MCF 10A (cell line): Measurements from ENCODE around the gene IL12RB2. TPM values are rescaled to one million over a fixed set of nuclear protein-coding genes. Genes with fewer than 3 reads are reported as not detected.

ENCODE experiments used
- BruUV-seq: library from RNA; stranded (reverse); fragments of 400-500 nt; replicated peaks from 2 replicates; lab custom pipeline; 2021; lab: Mats Ljungman, UMichigan
- CTCF ChIA-PET: fragments of 300-600 bp; sonication (Branson Sonifier 250); formaldehyde crosslinking; extraction: SDS; loops from one replicate; lab custom pipeline; 2021; ENCODE audit warnings: antibody characterized with exemption, inconsistent platforms; lab: Yijun Ruan, JAX
- POLR2A ChIA-PET: fragments of 300-600, 350-650 bp; sonication (Branson Sonifier 250); formaldehyde crosslinking; extraction: SDS; loops from one replicate; lab custom pipeline; 2020; ENCODE audit warnings: antibody characterized with exemption, inconsistent platforms; lab: Yijun Ruan, JAX
- DNase-seq: peaks from one replicate; pipeline ENCODE4 v3.0.0-alpha.2; 2018; ENCODE audit not compliant: unreplicated experiment
- H3K27ac Mint-ChIP-seq: one replicate; pipeline ENCODE4 v1.8.0; 2022; ENCODE audit warnings: mild to moderate bottlenecking, low read depth, mixed read lengths; ENCODE audit not compliant: unreplicated experiment
- H3K27me3 Mint-ChIP-seq: one replicate; pipeline ENCODE4 v1.8.0; 2022; ENCODE audit warnings: mixed read lengths; ENCODE audit not compliant: insufficient read depth, unreplicated experiment
- H3K36me3 Mint-ChIP-seq: one replicate; pipeline ENCODE4 v1.8.0; 2022; ENCODE audit warnings: mild to moderate bottlenecking, moderate library complexity, mixed read lengths; ENCODE audit not compliant: insufficient read depth, unreplicated experiment
- H3K4me1 Mint-ChIP-seq: one replicate; pipeline ENCODE4 v1.8.0; 2022; ENCODE audit warnings: mixed read lengths; ENCODE audit not compliant: insufficient read depth, unreplicated experiment
- H3K4me3 Mint-ChIP-seq: one replicate; pipeline ENCODE4 v1.8.0; 2022; ENCODE audit warnings: mild to moderate bottlenecking, moderate library complexity, mixed read lengths; ENCODE audit not compliant: unreplicated experiment
- H3K9me3 Mint-ChIP-seq: one replicate; pipeline ENCODE4 v1.8.0; 2022; ENCODE audit warnings: mixed read lengths; ENCODE audit not compliant: unreplicated experiment
- CTCF ChIP-seq: fragments of 200-600 bp; IDR thresholded peaks from one replicate; pipeline ENCODE4 v1.8.0; 2022; ENCODE audit warnings: antibody characterized with exemption, mild to moderate bottlenecking; ENCODE audit not compliant: unreplicated experiment
- intact Hi-C: fragments of 100-400 bp; cut with micrococcal nuclease; formaldehyde crosslinking; loops from 2 replicates; pipeline ENCODE4 v1.14.1; 2022
- total RNA-seq: library from RNA; stranded (reverse); gene quantifications from 2 replicates; pipeline ENCODE4 v1.2.3, GENCODE V29; 2022

The IL12RB2 gene
- total RNA-seq, 1 experiment from 2014 or later = not detected

- H3K9me3 Mint-ChIP-seq = no peaks in the 10 kb centered on the region
- no peak for DNase-seq
- H3K4me1 Mint-ChIP-seq = peaks cover 17% of the 10 kb centered on the region
- no peaks in the 10 kb centered on the region for H3K27me3 Mint-ChIP-seq
- TF ChIP-seq CTCF = no peak
- intact Hi-C loops = loop anchor here (1.0 to 2.0 kb wide), 2 partner anchors 69 to 84 kb away; no protein-coding TSS in a partner anchor
- BruUV-seq = no TSS peak
- peak overlapping the region; percentile 98 for H3K27ac Mint-ChIP-seq
- ChIA-PET POLR2A (interaction anchor here (0.7 to 5.9 kb wide), 14 partner anchors 9 to 380 kb away, joined by 3 to 49 read pairs (median 4); no protein-coding TSS in a partner anchor), CTCF (interaction anchor here (0.5 to 7.6 kb wide), 16 partner anchors 9 to 727 kb away, joined by 3 to 56 read pairs (median 4); no protein-coding TSS in a partner anchor)
- peaks cover 38% of the 10 kb centered on the region for H3K36me3 Mint-ChIP-seq
- peak overlapping the region; percentile 100 for H3K4me3 Mint-ChIP-seq
These were observed 124.4 kb downstream of the IL12RB2 start for GRCh38 chr1:67431869-67432578.

- ChIA-PET CTCF (interaction anchor here (0.6 to 7.6 kb wide), 10 partner anchors 8 to 327 kb away, joined by 3 to 56 read pairs (median 4); no protein-coding TSS in a partner anchor), POLR2A (interaction anchor here (0.8 to 5.9 kb wide), 7 partner anchors 8 to 320 kb away, joined by 3 to 49 read pairs (median 3); no protein-coding TSS in a partner anchor)
- no peak overlapping the region for H3K27ac Mint-ChIP-seq
- H3K9me3 Mint-ChIP-seq = no peaks in the 10 kb centered on the region
- BruUV-seq = no TSS peak
- no peak for TF ChIP-seq CTCF
- no peaks in the 10 kb centered on the region for H3K27me3 Mint-ChIP-seq
- H3K4me1 Mint-ChIP-seq = peaks cover 10% of the 10 kb centered on the region
- no peak for DNase-seq
- intact Hi-C loops = no loop called here
- peaks cover 31% of the 10 kb centered on the region for H3K36me3 Mint-ChIP-seq
- H3K4me3 Mint-ChIP-seq = no peak overlapping the region
These were observed 125.1 kb downstream of the IL12RB2 start for GRCh38 chr1:67432745-67433144.

- intact Hi-C loops = no loop called here
- TF ChIP-seq CTCF = no peak
- no peak for DNase-seq
- Mint-ChIP-seq H3K27me3 (no peaks in the 10 kb centered on the region), H3K27ac (no peak overlapping the region), H3K36me3 (peaks cover 20% of the 10 kb centered on the region), H3K4me1 (peaks cover 9% of the 10 kb centered on the region), H3K9me3 (no peaks in the 10 kb centered on the region), H3K4me3 (no peak overlapping the region)
- ChIA-PET POLR2A (interaction anchor here (0.6 to 1.1 kb wide), 3 partner anchors 26 to 213 kb away, joined by 4 read pairs; no protein-coding TSS in a partner anchor), CTCF (no interaction called here)
- no TSS peak for BruUV-seq
These were observed 126.2 kb downstream of the IL12RB2 start for GRCh38 chr1:67433837-67434236.

GRCh38 chr1:67434491-67434890 is 126.8 kb downstream of the IL12RB2 start:
- Mint-ChIP-seq H3K36me3 (peaks cover 13% of the 10 kb centered on the region), H3K27ac (no peak overlapping the region), H3K27me3 (no peaks in the 10 kb centered on the region), H3K4me1 (peaks cover 11% of the 10 kb centered on the region), H3K9me3 (no peaks in the 10 kb centered on the region), H3K4me3 (no peak overlapping the region)
- POLR2A ChIA-PET = interaction anchor here (0.9 kb wide), 1 partner anchor 27 kb away, joined by 4 read pairs; no protein-coding TSS in a partner anchor
- BruUV-seq = no TSS peak
- CTCF ChIA-PET = no interaction called here
- intact Hi-C loops = no loop called here
- no peak for DNase-seq
- TF ChIP-seq CTCF = no peak
